Kidney epithelial cell (primary cell): ENCODE results near the gene ANP32B. TPM values are rescaled to one million over a fixed set of nuclear protein-coding genes. Genes with fewer than 3 reads are reported as not detected.
"Not testable (repeated sequence)": the region's sequence is repeated elsewhere in the genome, so short reads cannot be mapped to it uniquely, and the experiment has no call there.

Experiments
- DNase-seq: peaks from one replicate; pipeline ENCODE4 v3.0.0-alpha.2; 2010; ENCODE audit warnings: low read depth
- H3K27me3 ChIP-seq: 2 replicates; pipeline ENCODE4 v1.6.0; 2011; ENCODE audit warnings: low read length; ENCODE audit not compliant: control insufficient read depth, insufficient read depth
- H3K36me3 ChIP-seq: 2 replicates; pipeline ENCODE4 v1.5.1; 2011; ENCODE audit warnings: low read length; ENCODE audit not compliant: control insufficient read depth, insufficient read depth
- H3K4me3 ChIP-seq: 2 replicates; pipeline ENCODE4 v1.5.1; 2011; ENCODE audit warnings: low read depth, mild to moderate bottlenecking, control low read depth, low read length
- total RNA-seq: library from RNA; depleted of rRNA; stranded (reverse); fragments of >200 nt; gene quantifications from 2 replicates; pipeline ENCODE4 v1.2.3, GENCODE V29; 2015
- TF ChIP-seq, protein P1 (sequence below): IDR thresholded peaks from 2 replicates; pipeline ENCODE4 v1.5.1; 2011; ENCODE audit warnings: mild to moderate bottlenecking, moderate library complexity, low read length, control low read depth, inconsistent platforms; ENCODE audit not compliant: insufficient read depth, poor library complexity, severe bottlenecking

ANP32B gene
- total RNA-seq, 1 donor from 2014 or later, result 24.1 TPM

DNA sequence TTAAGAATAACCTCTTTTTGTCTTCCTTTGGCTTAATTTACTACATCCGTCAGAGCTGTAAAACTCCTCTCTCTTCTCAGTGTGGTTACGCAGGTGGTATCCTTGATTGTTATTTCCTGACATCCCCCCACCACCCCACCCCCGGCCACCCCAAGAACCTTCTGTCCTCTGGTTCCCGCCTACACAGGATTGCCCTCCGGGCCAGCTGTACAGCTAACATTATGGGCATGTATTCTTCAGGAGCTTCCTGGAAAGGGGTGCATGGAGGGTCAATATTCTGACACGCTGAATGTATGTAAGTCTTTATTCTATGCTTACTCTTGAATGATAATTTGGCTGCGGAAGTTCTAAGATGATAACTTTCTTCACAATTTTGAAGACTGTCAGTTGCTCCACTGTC, 13.0 kb upstream of the ANP32B start:
- no peak for DNase-seq
- Histone ChIP-seq H3K4me3 (no peak overlapping the region), H3K36me3 (no peaks in the 10 kb centered on the region), H3K27me3 (no peaks in the 10 kb centered on the region)
- TF ChIP-seq, protein P1, sequence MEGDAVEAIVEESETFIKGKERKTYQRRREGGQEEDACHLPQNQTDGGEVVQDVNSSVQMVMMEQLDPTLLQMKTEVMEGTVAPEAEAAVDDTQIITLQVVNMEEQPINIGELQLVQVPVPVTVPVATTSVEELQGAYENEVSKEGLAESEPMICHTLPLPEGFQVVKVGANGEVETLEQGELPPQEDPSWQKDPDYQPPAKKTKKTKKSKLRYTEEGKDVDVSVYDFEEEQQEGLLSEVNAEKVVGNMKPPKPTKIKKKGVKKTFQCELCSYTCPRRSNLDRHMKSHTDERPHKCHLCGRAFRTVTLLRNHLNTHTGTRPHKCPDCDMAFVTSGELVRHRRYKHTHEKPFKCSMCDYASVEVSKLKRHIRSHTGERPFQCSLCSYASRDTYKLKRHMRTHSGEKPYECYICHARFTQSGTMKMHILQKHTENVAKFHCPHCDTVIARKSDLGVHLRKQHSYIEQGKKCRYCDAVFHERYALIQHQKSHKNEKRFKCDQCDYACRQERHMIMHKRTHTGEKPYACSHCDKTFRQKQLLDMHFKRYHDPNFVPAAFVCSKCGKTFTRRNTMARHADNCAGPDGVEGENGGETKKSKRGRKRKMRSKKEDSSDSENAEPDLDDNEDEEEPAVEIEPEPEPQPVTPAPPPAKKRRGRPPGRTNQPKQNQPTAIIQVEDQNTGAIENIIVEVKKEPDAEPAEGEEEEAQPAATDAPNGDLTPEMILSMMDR, result no peak

DNA sequence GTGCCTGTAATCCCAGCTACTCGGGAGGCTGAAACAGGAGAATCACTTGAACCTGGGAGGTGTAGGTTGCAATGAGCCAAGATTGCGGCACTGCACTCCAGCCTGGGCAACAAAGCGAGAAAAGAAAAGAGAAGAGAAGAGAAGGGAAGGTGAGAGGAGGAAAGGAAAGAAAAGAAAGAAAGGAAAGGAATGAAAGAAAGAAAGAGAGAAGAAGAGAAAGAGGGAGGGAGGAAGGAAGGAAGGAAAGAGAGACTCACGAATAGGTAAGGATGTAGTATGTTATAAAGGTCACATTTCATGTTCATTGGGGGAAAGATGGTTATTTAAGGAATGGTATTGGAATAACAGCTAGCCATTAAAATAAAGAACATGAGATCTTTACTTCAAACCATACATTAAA, 10.4 kb upstream of the ANP32B start:
- DNase-seq, result no peak
- no peaks in the 10 kb centered on the region for H3K27me3 ChIP-seq
- TF ChIP-seq, protein P1, result no peak
- no peaks in the 10 kb centered on the region for H3K36me3 ChIP-seq
- H3K4me3 ChIP-seq, result no peak overlapping the region

DNA sequence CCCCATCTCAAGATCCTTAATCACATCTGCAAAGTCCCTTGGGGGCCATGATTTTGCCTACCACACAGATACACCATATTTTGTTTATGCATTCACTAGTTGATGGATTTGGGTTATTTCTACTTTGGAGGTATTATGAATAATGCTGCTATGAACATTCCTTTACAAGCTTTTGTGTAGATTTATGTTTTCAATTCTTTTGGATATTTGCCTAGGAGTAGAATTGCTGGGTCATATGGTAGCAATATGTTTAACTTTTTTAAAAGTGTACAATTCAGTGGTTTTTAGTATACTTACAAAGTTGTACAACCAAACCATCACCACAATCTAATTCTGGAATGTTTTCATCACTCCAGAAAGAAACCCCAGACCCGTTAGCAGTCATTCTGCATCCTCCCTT, 7.8 kb upstream of the ANP32B start:
- H3K4me3 ChIP-seq, result no peak overlapping the region
- H3K36me3 ChIP-seq, result no peaks in the 10 kb centered on the region
- TF ChIP-seq, protein P1, result no peak

DNA sequence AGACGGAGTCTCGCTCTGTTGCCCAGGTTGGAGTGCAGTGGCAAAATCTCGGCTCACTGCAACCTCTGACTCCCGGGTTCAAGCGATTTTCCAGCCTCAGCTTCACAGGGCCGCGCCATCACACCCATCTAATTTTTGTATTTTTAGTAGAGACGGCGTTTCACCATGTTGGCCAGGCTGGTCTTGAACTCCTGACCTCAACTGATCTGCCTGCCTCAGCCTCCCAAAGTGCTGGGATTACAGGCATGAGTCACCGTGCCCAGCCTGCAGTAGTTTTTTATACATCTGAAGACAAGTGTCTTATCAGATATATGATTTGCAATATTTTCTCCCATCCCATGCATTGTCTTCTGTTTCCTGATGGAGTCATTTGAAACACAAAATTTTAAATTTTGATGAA, 6.5 kb upstream of the ANP32B start:
- not testable (repeated sequence) for DNase-seq, H3K36me3 ChIP-seq, H3K4me3 ChIP-seq, H3K27me3 ChIP-seq

More for the DNA sequence above, 7.8 kb upstream of the ANP32B start:
- DNase-seq, result no peak
- H3K27me3 ChIP-seq, result no peaks in the 10 kb centered on the region

DNA sequence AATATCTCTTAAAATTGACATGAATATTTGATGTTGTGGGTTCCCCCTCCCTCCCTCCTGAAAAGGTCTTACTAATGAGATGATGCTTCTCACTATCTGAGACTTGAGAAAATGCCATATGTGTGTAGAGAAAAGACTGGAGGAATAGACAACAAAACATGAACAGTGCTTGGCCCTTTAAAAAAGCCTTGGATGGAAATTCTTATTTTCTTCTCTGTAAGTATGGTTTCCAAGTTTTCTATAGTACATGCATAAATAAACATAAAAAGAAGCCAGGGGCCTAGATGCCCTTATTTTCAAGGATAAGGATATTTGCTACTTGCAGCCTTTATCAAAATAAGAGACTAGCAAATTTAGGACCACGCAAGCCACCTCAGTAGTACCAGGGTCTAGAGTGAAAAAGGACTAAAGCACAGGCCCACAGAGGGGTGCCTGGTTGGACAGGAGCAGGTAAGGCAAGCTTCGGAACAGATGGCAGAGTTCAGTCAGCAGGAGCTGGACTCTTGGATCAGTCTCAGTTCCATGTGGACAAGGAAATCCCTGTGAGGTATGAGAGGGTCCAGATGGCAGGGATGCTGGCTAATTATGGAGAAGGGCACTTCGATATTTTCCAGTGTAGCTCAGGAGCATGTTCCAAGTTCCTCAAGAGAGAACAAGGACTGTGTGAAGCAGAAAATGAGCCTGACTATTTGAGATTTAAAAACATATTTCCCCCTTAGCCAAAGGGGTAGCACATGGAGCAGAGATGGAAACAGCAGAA, 4.6 kb upstream of the ANP32B start:
- H3K4me3 ChIP-seq, result no peak overlapping the region
- no peaks in the 10 kb centered on the region for H3K36me3 ChIP-seq
- DNase-seq, result no peak
- TF ChIP-seq, protein P1, result no peak
- H3K27me3 ChIP-seq, result no peaks in the 10 kb centered on the region

DNA sequence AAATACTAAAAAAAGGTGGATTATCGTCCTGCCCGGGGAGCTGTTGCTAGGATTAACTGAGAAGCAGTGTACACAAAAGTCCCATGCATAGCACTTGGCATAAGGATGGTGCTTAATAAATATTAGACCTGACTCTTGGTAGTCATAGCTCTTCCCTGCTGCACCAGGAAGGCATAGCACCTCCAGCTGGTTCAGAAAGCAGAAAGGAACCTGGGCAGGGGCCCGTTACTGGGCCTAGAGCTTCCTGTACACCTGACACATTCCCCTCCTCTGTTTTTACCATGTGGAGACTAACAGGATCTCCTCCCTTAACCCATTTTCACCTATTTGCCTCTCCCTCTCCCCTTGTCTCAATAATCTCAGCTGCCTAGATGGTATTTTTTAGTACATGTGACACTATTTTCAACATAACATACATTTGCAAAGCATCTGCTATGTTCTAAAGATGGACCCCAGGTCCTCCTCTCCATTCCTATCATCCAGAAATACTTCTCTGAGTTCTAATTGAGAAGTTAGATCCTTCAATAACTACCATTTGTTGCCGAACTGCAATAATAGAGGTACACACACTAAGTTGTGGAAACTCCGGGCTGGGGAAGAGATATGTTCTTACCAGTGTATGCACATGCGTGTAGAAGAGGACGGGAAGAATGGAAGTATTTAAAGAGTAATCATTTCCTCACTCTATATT, 3.2 kb upstream of the ANP32B start:
- TF ChIP-seq, protein P1, result no peak
- no peak for DNase-seq
- no peaks in the 10 kb centered on the region for H3K27me3 ChIP-seq
- no peak overlapping the region for H3K4me3 ChIP-seq
- H3K36me3 ChIP-seq, result no peaks in the 10 kb centered on the region
